ENCODE measurements around the gene VSIG2. TPM values are rescaled to one million over a fixed set of nuclear protein-coding genes. Genes with fewer than 3 reads are reported as not detected.
"Not testable (repeated sequence)": the region's sequence is repeated elsewhere in the genome, so short reads cannot be mapped to it uniquely, and the experiment has no call there.

Gene VSIG2, protein sequence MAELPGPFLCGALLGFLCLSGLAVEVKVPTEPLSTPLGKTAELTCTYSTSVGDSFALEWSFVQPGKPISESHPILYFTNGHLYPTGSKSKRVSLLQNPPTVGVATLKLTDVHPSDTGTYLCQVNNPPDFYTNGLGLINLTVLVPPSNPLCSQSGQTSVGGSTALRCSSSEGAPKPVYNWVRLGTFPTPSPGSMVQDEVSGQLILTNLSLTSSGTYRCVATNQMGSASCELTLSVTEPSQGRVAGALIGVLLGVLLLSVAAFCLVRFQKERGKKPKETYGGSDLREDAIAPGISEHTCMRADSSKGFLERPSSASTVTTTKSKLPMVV
- total RNA-seq: not detected in 2 replicates
- not detected for polyA plus RNA-seq (2012)

DNA sequence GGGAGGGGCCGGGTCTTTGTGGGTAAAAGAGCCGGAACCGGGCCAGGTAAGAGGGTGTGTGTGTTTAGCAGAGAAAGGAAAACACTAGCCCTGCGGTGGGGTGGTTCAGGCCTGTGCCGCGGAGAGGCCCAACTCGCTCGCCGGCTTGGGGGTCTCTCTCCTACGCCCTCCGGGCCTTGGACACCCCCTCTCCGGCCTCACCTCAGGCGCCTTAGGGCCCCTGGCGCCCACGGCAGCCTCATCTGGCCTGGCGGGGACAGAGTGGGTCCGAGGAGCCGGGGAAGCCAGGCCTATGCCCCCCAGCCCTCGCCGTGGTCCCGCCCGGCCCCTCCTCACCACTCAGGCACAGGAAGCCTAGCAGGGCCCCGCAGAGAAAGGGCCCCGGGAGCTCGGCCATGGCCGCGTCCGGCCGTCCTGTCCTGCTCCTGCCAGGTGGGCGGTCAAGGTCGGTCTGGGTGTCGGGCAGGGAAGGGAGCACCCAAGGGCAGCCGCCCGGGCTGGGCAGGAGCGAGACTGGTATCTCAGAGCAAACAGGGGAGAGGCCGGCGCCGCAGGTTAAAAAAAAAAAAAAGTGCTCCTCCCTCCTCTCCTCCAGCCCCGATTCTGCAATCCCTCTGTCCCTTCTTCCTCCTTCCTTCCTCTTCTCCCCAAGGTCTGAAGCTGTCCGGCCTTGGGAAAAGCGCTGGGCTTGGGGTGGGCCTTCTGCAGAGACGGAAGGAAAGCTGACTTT, at the start of gene VSIG2:
Gene VSIG2 (minus strand): TSS at position 515 of the 730 bp plus-strand sequence. CDS start 118 bp downstream, at position 397.
- no peak for DNase-seq (ENCODE audit: low read depth)

DNA sequence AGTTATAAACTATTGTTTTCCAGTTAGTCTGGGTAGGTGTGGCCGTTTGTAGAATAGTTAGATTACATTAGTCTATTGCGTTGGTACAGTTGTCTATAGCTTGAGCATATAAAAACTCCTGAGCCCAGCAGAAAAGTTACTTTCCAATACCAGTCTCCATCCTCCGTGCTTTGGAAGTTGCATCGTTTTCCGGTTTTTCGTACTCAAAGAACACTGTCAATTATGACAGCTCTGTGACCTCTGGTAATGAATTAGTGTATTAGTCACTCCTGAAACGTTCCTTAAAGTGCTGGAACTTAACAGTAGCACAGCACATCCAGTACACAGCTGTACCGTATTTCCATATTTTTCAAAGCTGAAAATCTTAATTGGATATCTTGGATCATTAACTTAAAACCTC, 49.0 kb upstream of the VSIG2 start:
- DNase-seq (ENCODE audit: low read depth): peak; percentile 21

DNA sequence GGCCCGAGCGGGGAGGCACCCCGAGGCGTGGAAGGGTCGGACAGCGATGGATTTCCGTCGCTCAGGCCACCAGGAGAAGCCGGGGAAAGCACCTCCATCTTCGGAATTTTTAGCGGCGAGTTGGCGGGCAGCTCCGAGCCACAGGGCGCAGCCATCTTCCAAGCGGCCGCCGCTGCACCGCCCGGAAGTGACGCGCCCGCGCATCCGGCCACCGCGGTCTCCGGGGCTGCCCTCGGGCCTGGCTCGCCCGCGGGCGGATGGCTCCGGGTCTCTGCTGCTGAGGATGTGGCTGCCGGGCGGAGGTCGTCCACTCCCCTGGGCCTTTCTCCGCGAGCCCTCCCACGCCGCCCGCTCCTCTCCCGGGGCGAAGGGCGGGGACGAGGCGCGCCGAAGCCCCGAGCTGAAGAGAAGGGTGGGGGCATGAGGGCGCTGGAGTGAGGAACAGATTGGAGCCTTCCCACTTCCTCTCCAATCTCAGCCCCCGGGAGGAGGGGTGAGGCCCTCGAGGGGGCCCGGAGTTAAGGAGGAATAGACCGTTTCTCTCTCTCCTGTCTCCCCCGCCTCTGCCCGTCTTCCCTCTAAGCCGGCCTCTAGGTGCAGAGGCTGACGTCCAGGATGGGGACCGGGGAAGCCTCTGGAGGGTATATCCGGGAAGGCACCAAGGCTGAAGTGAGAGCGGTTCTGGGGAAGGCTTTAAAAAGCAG, 48.3 kb upstream of the VSIG2 start, which contains the start of gene MSANTD2:
Gene MSANTD2 (minus strand): TSS at position 181 of the 704 bp plus-strand sequence. CDS start 26 bp downstream, at position 155.
- peak; percentile 85 for DNase-seq (ENCODE audit: low read depth)

DNA sequence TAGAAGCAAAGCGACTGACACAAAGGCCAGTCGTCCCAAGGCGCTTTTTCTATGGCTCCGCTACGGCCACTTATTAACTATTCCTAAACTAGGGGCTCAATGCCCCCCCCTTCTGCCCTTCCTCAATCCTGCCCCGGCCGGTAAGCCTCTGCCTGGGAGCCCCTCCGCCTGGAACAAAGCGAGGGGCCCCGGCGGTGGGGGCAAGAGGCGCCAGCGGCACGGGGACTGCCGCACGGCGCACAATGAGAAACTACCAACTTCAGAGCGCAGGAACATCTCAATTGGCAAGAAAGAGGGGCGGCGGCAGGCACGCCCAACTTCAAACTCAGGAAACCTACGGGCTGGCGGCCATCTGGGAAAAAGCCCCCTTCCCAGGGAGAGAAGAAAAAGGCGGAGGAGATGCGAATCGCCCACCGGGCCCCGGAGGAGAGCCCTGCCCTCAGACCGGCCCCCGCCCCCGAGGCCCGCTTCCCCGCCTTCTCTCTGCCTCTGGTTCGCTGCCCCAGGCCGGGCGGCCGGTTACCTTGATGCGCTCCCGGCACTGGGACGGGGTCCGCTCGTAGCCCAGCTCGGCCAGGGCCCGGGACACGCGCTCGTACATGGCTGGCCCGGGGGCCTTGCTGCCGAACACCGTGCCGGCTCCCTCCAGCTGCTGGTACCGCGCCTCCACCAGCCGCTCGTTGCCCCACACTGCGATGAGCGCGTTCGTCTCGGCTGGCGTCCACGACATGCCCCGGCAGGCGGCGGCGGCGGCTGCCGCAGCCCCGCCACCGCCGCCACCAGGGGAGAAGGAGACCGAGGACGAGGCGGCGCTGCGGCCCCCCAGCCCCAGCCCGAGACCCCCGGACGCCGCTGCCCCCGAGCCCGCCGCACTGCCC, 47.5 kb upstream of the VSIG2 start:
- DNase-seq (ENCODE audit: low read depth): peak; percentile 47

DNA sequence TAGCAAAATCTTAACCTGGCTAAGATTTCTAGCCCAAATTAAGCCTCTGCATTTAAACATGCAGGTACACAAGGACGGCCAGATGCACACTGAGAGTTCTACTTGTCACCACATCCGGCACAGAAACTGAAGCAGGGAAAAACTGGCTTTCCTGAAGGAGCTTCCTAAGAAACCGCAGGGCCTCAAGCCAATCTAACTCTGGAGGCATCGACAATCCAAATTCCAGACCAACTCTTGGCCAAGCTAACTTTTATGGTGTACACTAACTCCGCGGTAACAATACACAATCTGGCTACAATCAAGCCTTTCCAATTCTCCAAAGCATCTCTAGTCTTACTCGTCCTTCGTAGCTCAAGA, 46.9 kb upstream of the VSIG2 start:
- no peak for DNase-seq (ENCODE audit: low read depth)

DNA sequence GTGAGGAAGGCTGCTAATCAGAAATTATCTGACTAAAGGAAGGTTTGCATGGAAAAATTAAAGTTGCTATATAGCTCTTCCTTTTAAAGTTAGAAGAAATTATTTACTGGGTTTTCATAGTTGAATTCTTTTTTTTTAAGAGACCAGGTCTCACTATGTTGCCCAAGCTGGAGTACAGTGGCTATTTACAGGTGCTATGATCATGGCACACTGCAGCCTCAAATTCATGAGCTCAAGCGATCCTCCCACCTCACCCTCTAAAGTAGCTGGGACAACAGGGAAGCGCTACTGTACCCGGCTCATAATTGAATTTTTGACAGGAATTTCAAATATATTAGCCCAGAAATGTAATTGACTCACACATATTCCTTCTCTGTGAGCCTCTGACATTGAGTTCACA, 44.3 kb upstream of the VSIG2 start:
- DNase-seq (ENCODE audit: low read depth): no peak

DNA sequence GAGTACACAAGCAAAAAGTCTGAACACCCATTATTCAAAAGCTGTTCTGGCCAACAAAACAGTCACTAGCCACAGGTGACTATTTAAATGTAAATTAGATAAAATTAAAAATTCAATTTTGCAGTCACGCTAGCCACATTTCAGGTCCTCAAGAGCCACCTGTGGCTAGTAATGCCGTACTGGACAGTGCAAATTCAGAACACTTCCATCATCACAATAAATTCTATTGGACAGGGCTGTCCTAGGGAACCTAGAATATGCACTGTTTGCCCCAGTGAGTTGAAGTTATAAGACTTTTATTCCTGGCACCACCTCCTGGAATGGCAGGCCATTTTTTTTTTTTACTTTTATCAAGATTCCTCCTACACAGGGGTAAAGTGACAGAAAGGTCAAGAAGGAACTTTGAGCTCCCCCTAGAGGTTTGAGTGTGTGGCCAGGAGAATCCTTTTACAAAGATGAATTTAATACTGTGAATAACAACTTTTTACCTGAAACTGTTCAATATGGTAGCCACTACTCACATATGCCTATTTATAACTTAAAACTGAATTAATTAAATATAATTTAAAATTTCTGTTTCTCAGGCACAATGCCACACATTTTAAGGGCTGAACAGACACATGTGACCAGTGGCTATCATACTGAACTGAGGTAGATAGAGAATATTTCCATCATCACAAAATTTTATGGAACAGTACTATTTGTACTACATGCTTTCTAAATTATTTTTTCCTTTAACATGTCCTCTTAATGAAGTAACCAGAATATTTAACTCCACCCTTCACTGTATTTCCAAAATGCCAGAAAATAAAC, 41.6 kb upstream of the VSIG2 start:
- DNase-seq (ENCODE audit: low read depth): peak; percentile 73

DNA sequence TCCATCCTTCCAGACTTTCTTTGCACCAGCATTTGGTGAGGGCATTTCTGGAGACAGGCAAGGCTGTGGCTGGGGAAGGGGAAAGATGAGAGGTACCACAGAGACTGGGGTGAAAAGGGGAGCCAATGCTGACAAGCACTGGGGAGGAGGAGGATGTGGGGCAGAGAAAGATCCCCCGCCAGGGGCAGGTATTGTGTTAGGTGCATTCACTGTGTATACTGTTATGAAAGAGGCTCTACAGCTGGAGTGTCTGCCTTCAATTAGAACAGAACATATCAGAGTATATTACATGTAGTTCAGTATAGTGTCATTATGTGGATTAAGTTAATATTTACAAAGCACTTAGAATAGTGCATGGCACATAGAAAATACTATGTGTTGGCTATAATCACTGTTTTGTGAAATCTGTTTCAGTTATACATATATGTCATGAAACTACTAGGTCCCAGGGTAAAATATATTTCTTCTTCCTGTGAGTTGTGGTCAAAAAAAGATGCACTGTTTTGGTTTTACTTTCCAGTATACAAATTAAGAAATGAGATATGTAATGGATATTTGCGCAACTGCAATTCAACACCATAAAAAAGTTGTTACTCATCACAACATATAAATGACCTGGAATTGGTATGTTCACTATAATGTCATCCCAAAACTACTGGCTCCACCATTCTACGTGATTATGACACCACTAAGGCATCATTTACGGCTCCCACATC, 39.7 kb upstream of the VSIG2 start:
- DNase-seq (ENCODE audit: low read depth): no peak

DNA sequence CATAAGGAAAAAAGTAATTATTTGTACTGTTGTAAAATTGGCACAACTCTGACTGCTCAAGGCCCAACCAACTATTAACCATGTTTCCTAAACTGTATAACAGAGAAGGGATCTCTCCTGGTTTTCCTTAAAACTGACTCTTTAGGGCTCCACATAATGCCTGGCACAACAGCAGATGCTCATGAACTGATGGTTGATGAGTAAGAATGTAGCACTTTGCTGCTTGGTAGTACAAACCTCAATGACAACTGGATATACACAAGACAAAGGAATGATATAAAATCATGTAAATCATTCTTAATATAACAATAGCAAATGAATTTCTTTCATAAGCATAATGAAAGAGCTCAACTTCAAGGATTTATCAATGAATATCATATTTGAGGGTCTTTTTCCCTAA, 36.5 kb upstream of the VSIG2 start:
- DNase-seq (ENCODE audit: low read depth): peak; percentile 62

DNA sequence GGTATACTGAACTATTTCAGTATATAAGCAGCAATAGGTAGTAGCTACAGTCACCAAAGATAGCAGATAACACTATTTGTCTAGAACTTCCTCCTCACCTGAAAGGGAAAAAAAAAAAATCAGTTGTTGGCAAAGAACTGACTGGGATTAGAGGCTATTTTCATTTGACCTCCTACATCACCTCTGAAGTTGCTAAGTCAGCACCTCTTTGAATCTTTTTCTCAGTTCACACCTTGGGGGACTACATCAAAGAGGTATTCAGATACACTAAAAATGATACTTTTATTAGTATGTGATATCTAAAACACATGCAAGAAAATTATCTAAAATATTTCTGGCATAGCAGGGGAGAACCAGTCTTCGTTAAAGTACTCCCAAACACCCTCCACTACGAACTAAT, 32.0 kb upstream of the VSIG2 start:
- DNase-seq (ENCODE audit: low read depth): no peak

DNA sequence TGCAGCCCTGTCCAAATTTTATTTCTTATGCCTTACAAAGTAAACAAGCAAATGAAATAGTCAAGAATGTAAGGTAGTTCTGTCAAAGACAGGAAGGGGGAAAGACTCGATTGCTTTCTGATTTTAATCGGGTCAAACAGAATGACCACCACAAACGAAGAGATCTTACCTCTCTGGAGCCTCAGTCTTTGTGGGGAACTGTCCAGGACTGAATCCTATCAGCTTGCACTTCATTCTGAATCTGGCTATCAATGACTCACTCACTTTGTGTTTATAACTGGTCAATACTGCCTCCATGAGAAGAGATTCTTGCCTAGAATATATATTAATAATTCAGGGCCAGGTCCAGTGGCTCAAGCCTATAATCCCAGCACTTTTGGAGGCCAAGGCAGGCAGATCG, 30.9 kb upstream of the VSIG2 start:
- DNase-seq (ENCODE audit: low read depth): no peak

DNA sequence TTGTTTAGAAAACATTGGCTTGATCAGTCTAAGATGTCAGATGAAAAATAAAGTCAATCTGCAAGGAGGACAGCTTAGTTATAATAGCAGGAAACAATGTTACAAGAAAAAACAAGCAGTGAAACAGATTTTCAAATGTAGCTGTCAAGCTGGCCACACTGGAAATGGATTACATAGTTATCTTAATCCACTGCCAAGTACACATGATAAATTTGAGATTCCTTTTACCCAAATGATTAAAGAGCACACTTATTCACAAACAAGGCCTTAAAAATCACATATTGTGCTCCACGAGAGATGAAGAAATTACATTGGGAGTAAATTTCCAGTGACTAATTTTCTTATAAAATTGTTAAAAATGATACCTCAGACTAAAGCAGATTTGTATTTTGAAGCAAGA, 27.5 kb upstream of the VSIG2 start:
- no peak for DNase-seq (ENCODE audit: low read depth)

DNA sequence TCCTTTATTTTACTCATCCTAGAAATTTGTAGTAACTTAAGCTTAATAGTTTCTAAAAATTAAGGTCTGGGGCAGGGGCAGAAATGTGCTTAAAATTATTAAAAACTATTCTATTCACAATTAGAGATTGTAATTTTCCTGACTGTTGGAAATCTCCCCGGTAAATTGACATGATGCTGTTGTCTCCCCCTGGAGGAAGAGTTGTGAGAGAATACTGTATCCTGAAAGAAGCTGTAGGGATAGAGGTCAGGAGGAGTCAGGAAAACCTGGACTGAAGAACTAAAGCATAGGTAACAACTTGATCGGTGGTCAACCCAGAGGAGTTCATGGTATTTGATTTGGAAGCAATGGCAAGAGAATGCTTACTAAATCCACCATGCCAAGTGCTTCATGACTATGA, 26.2 kb upstream of the VSIG2 start:
- DNase-seq (ENCODE audit: low read depth): no peak

DNA sequence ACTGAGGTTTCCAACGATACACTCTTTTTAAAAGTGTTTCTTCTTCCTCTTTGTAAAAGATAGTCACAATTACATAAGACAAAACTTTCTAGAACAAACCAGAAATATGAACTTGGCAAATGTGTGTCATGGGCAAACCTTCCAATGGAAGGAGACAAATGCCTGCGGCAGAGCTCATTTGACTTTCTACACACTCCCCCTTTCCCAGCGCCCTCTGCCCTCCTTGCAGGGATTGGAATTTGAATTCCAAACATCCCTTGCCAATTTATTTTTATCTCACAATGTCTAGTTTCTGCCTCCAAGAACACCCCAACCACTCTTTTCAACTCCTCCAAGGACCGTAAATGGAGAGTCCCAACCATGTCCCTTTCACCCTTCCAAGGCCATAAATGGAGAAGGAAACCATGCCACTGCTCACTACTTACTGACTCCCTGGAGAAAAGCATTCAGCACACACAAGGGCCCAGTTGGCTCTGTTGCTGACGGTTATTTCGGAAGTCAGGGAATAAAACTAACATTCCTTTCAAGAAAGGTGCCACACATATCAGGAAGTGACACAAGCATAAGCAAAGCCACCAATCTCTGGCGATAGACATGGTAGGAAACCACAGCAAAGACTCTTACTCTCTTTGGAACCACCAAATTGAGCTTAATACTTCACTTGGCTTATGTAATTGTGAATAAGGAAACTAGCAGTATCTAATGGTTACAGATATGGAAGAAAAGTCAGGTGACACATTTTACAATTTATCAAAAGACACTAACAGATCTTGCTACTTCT, 25.0 kb upstream of the VSIG2 start:
- no peak for DNase-seq (ENCODE audit: low read depth)

DNA sequence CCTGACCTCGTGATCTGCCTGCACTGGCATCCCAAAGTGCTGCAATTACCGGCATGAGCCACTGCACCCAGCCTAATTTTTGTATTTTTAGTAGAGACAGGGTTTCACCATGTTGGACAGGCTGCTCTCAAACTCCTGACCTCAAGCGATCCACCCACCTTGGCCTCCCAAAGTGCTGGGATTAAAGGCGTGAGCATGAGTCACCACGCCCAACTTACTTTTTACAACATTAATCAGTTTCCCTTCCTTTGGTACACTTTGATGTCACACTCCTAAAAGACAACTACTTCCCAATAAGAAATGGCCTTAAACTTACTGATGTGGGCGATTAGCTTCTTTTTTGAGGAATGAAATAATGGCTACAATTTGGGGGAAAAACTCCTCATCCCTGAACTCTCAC, 18.9 kb upstream of the VSIG2 start:
- DNase-seq (ENCODE audit: low read depth): not testable (repeated sequence)

DNA sequence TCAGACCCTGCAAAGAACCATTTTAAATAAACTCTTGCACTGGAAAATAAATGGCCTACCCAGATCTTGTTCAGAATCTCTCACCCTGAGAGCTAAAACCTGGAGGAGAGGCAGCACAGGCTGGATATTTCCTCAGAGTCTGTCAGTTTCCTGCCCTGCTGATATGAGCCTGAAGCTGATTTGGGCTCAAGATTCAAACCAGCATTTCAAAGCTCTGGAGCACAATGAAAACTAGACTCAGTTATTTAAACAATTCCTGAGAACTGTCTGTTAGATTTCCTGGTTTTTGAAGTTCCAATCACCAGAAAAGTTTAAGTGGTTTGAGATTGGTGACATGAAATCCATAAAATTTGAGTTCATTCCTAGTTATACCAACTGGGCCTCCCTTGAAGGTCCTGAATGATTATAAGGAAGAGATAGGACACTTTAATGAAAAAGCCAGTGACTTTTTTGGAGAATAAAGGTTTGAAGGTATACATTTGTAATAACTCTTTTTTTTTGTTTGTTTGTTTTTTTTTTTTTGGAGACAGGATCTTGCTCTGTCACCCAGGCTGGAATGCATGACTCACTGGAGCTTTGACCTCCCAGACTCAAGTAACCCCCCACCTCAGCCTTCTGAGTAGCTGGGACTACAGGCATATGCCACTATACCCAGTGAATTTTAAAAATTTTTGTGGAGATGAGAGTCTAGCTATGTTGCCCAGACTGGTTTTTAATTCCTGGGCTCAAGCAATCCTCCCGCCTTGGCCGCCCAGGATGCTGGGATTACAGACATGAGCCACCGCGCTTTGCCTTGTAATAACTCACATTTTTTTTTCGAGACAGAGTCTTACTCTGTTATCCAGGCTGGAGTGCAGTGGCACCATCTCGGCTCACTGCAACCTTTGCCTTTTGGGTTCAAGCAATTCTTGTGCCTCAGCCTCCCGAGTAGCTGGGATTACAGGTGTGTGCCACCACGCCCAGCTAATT, 18.0 kb upstream of the VSIG2 start:
- DNase-seq (ENCODE audit: low read depth): peak; percentile 48

DNA sequence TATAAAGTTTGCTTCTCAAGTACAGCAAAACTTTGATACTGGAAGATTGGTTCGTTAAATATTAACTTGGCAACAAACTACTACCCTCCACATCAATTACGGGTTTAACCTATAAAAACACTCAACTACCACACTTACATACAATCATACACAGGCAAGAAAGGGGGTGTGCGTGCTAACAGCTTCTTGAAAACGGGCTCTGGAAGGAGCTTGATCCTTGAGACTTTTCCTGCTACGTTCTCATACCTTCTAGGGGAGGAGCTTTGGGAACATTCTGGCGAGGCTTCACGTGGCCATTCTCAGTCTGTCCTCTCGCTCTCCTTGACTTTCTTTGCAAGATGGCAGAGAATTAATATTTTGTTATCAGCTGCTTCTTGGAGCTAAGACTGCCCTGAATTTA, 16.9 kb upstream of the VSIG2 start:
- DNase-seq (ENCODE audit: low read depth): no peak

DNA sequence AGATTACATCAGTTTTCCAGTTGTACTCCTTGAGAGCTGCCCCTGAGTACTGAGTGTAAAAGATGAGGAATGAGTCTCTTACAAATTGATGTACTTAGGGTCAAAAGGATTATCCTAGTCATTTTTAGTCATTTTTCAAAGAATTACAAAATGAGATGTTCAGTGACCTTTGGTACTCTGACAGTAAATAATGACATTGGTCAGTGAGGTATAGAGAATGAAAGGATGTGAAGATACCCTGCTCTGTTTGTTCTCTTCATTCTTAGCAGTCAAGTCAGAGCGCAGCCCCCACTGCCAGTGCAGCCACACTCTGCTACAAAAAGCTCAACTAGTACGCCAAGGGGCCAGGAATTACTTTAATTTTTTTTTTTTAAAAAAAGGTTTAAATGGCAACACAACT, 14.1 kb upstream of the VSIG2 start:
- DNase-seq (ENCODE audit: low read depth): no peak

All from myocyte (in vitro differentiated cells).